ENCODE results near the gene SLC2A4RG. TPM values are rescaled to one million over a fixed set of nuclear protein-coding genes. Genes with fewer than 3 reads are reported as not detected.

The SLC2A4RG gene
- total and polyA plus RNA-seq, 2 donors, result 33.4 to 66.1 TPM

GRCh38 chr20:63736893-63737694, 2.5 kb upstream of the SLC2A4RG start:
- peak overlapping the region; percentile 88 to 90 for H3K4me3 ChIP-seq (ENCODE audit: low read length in 2 of 2)
- 4% methylated on average over 30 of the region's 30 CpGs for WGBS
- peak overlapping the region; percentile 97 to 99 for H3K27ac ChIP-seq (ENCODE audit: low read depth in 1 of 2, low read length in 1 of 2)
- peaks cover 53 to 60% of the 10 kb centered on the region in 2 donors for H3K36me3 ChIP-seq (ENCODE audit: control insufficient read depth in 2 of 2, insufficient read depth in 2 of 2, low read length in 1 of 2)
- H3K9me3 ChIP-seq (ENCODE audit: control insufficient read depth in 2 of 2, insufficient read depth in 1 of 2, low read length in 1 of 2), result peaks cover 0 to 10% of the 10 kb centered on the region in 2 donors
- peak in 4 of 9 donors; percentile 47 to 84 (median 57) for DNase-seq (ENCODE audit: low read depth in 6 of 9, low spot score in 9 of 9)
- H3K4me1 ChIP-seq (ENCODE audit: control insufficient read depth in 2 of 2, insufficient read depth in 2 of 2, low read length in 2 of 2), result peaks cover 53 to 75% of the 10 kb centered on the region in 2 donors
- H3K27me3 ChIP-seq (ENCODE audit: control insufficient read depth in 2 of 2, insufficient read depth in 1 of 2, low read length in 1 of 2), result peaks cover 0 to 19% of the 10 kb centered on the region in 2 donors

- WGBS, result 3% methylated on average over 26 of the region's 26 CpGs
- Histone ChIP-seq H3K9me3 (ENCODE audit: control insufficient read depth in 2 of 2, insufficient read depth in 1 of 2, low read length in 1 of 2) (peaks cover 0 to 10% of the 10 kb centered on the region in 2 donors), H3K27ac (ENCODE audit: low read depth in 1 of 2, low read length in 1 of 2) (peak overlapping the region; percentile 97 to 99), H3K27me3 (ENCODE audit: control insufficient read depth in 2 of 2, insufficient read depth in 1 of 2, low read length in 1 of 2) (peaks cover 0 to 19% of the 10 kb centered on the region in 2 donors), H3K4me1 (ENCODE audit: control insufficient read depth in 2 of 2, insufficient read depth in 2 of 2, low read length in 2 of 2) (peaks cover 52 to 72% of the 10 kb centered on the region in 2 donors), H3K36me3 (ENCODE audit: control insufficient read depth in 2 of 2, insufficient read depth in 2 of 2, low read length in 1 of 2) (peaks cover 57 to 65% of the 10 kb centered on the region in 2 donors), H3K4me3 (ENCODE audit: low read length in 2 of 2) (peak overlapping the region; percentile 88 to 90)
- no peak for DNase-seq (ENCODE audit: low read depth in 6 of 9, low spot score in 9 of 9)
Observed at GRCh38 chr20:63737695-63737944, 2.0 kb upstream of the SLC2A4RG start.

GRCh38 chr20:63737945-63738686, 1.5 kb upstream of the SLC2A4RG start:
- H3K36me3 ChIP-seq (ENCODE audit: control insufficient read depth in 2 of 2, insufficient read depth in 2 of 2, low read length in 1 of 2), result peaks cover 62 to 64% of the 10 kb centered on the region in 2 donors
- peak overlapping the region; percentile 97 to 99 for H3K27ac ChIP-seq (ENCODE audit: low read depth in 1 of 2, low read length in 1 of 2)
- peaks cover 0 to 19% of the 10 kb centered on the region in 2 donors for H3K27me3 ChIP-seq (ENCODE audit: control insufficient read depth in 2 of 2, insufficient read depth in 1 of 2, low read length in 1 of 2)
- DNase-seq (ENCODE audit: low read depth in 6 of 9, low spot score in 9 of 9), result peak in 1 of 9 donors; percentile 51
- H3K9me3 ChIP-seq (ENCODE audit: control insufficient read depth in 2 of 2, insufficient read depth in 1 of 2, low read length in 1 of 2), result peaks cover 0 to 10% of the 10 kb centered on the region in 2 donors
- WGBS, result 32% methylated on average over 43 of the region's 43 CpGs
- H3K4me1 ChIP-seq (ENCODE audit: control insufficient read depth in 2 of 2, insufficient read depth in 2 of 2, low read length in 2 of 2), result peaks cover 51 to 70% of the 10 kb centered on the region in 2 donors
- peak overlapping the region; percentile 88 to 90 for H3K4me3 ChIP-seq (ENCODE audit: low read length in 2 of 2)

GRCh38 chr20:63738687-63739129, 868 bp upstream of the SLC2A4RG start:
- H3K4me1 ChIP-seq (ENCODE audit: control insufficient read depth in 2 of 2, insufficient read depth in 2 of 2, low read length in 2 of 2), result peaks cover 46 to 64% of the 10 kb centered on the region in 2 donors
- H3K4me3 ChIP-seq (ENCODE audit: low read length in 2 of 2), result peak overlapping the region; percentile 88 to 90
- peaks cover 62 to 64% of the 10 kb centered on the region in 2 donors for H3K36me3 ChIP-seq (ENCODE audit: control insufficient read depth in 2 of 2, insufficient read depth in 2 of 2, low read length in 1 of 2)
- peaks cover 0 to 19% of the 10 kb centered on the region in 2 donors for H3K27me3 ChIP-seq (ENCODE audit: control insufficient read depth in 2 of 2, insufficient read depth in 1 of 2, low read length in 1 of 2)
- DNase-seq (ENCODE audit: low read depth in 6 of 9, low spot score in 9 of 9), result peak in 1 of 9 donors; percentile 57
- peaks cover 0 to 10% of the 10 kb centered on the region in 2 donors for H3K9me3 ChIP-seq (ENCODE audit: control insufficient read depth in 2 of 2, insufficient read depth in 1 of 2, low read length in 1 of 2)
- H3K27ac ChIP-seq (ENCODE audit: low read depth in 1 of 2, low read length in 1 of 2), result peak overlapping the region in 1 of 2 donors; percentile 77
- WGBS, result 74% methylated on average over 26 of the region's 26 CpGs

GRCh38 chr20:63740070-63740626, 572 bp downstream of the SLC2A4RG start:
- Histone ChIP-seq H3K9me3 (ENCODE audit: control insufficient read depth in 2 of 2, insufficient read depth in 1 of 2, low read length in 1 of 2) (peaks cover 0 to 10% of the 10 kb centered on the region in 2 donors), H3K4me3 (ENCODE audit: low read length in 2 of 2) (peak overlapping the region; percentile 41 to 88), H3K27ac (ENCODE audit: low read depth in 1 of 2, low read length in 1 of 2) (peak overlapping the region; percentile 34 to 81), H3K4me1 (ENCODE audit: control insufficient read depth in 2 of 2, insufficient read depth in 2 of 2, low read length in 2 of 2) (peaks cover 32 to 52% of the 10 kb centered on the region in 2 donors), H3K27me3 (ENCODE audit: control insufficient read depth in 2 of 2, insufficient read depth in 1 of 2, low read length in 1 of 2) (peaks cover 0 to 19% of the 10 kb centered on the region in 2 donors), H3K36me3 (ENCODE audit: control insufficient read depth in 2 of 2, insufficient read depth in 2 of 2, low read length in 1 of 2) (peaks cover 49% of the 10 kb centered on the region in 2 donors)
- 1% methylated on average over 80 of the region's 80 CpGs for WGBS
- peak in 1 of 9 donors; percentile 72 for DNase-seq (ENCODE audit: low read depth in 6 of 9, low spot score in 9 of 9)

- Histone ChIP-seq H3K4me3 (ENCODE audit: low read length in 2 of 2) (peak overlapping the region; percentile 41 to 88), H3K27ac (ENCODE audit: low read depth in 1 of 2, low read length in 1 of 2) (peak overlapping the region; percentile 34 to 81), H3K4me1 (ENCODE audit: control insufficient read depth in 2 of 2, insufficient read depth in 2 of 2, low read length in 2 of 2) (peaks cover 25 to 45% of the 10 kb centered on the region in 2 donors), H3K9me3 (ENCODE audit: control insufficient read depth in 2 of 2, insufficient read depth in 1 of 2, low read length in 1 of 2) (peaks cover 0 to 10% of the 10 kb centered on the region in 2 donors), H3K36me3 (ENCODE audit: control insufficient read depth in 2 of 2, insufficient read depth in 2 of 2, low read length in 1 of 2) (peaks cover 43 to 44% of the 10 kb centered on the region in 2 donors), H3K27me3 (ENCODE audit: control insufficient read depth in 2 of 2, insufficient read depth in 1 of 2, low read length in 1 of 2) (peaks cover 0 to 19% of the 10 kb centered on the region in 2 donors)
- DNase-seq (ENCODE audit: low read depth in 6 of 9, low spot score in 9 of 9), result peak in 1 of 9 donors; percentile 41
- 41% methylated on average over 29 of the region's 29 CpGs for WGBS
Observed at GRCh38 chr20:63740627-63741353, 1.2 kb downstream of the SLC2A4RG start.

- Histone ChIP-seq H3K36me3 (ENCODE audit: control insufficient read depth in 2 of 2, insufficient read depth in 2 of 2, low read length in 1 of 2) (peaks cover 38 to 43% of the 10 kb centered on the region in 2 donors), H3K27ac (ENCODE audit: low read depth in 1 of 2, low read length in 1 of 2) (peak overlapping the region in 1 of 2 donors; percentile 61), H3K9me3 (ENCODE audit: control insufficient read depth in 2 of 2, insufficient read depth in 1 of 2, low read length in 1 of 2) (peaks cover 0 to 7% of the 10 kb centered on the region in 2 donors), H3K4me1 (ENCODE audit: control insufficient read depth in 2 of 2, insufficient read depth in 2 of 2, low read length in 2 of 2) (peaks cover 20 to 40% of the 10 kb centered on the region in 2 donors), H3K4me3 (ENCODE audit: low read length in 2 of 2) (peak overlapping the region; percentile 41 to 88), H3K27me3 (ENCODE audit: control insufficient read depth in 2 of 2, insufficient read depth in 1 of 2, low read length in 1 of 2) (peaks cover 0 to 19% of the 10 kb centered on the region in 2 donors)
- DNase-seq (ENCODE audit: low read depth in 6 of 9, low spot score in 9 of 9), result no peak
- WGBS, result 79% methylated on average over 6 of the region's 6 CpGs
Observed at GRCh38 chr20:63741354-63741675, 1.7 kb downstream of the SLC2A4RG start.

- H3K4me3 ChIP-seq (ENCODE audit: low read length in 2 of 2), result no peak overlapping the region
- H3K27me3 ChIP-seq (ENCODE audit: control insufficient read depth in 2 of 2, insufficient read depth in 1 of 2, low read length in 1 of 2), result peaks cover 0 to 19% of the 10 kb centered on the region in 2 donors
- peaks cover 20 to 35% of the 10 kb centered on the region in 2 donors for H3K4me1 ChIP-seq (ENCODE audit: control insufficient read depth in 2 of 2, insufficient read depth in 2 of 2, low read length in 2 of 2)
- DNase-seq (ENCODE audit: low read depth in 6 of 9, low spot score in 9 of 9), result no peak
- H3K9me3 ChIP-seq (ENCODE audit: control insufficient read depth in 2 of 2, insufficient read depth in 1 of 2, low read length in 1 of 2), result peaks cover 0 to 3% of the 10 kb centered on the region in 2 donors
- 95% methylated on average over 30 of the region's 30 CpGs for WGBS
- H3K27ac ChIP-seq (ENCODE audit: low read depth in 1 of 2, low read length in 1 of 2), result peak overlapping the region in 1 of 2 donors; percentile 61
- peaks cover 35 to 46% of the 10 kb centered on the region in 2 donors for H3K36me3 ChIP-seq (ENCODE audit: control insufficient read depth in 2 of 2, insufficient read depth in 2 of 2, low read length in 1 of 2)
Observed at GRCh38 chr20:63741676-63742380, 2.3 kb downstream of the SLC2A4RG start.

All from thymus (tissue), 11 donors.